ENCODE results near the gene DGUOK. TPM values are rescaled to one million over a fixed set of nuclear protein-coding genes. Genes with fewer than 3 reads are reported as not detected.

DGUOK gene
- total RNA-seq, 2 donors from 2014 or later: 55.0 to 56.3 TPM

DNA sequence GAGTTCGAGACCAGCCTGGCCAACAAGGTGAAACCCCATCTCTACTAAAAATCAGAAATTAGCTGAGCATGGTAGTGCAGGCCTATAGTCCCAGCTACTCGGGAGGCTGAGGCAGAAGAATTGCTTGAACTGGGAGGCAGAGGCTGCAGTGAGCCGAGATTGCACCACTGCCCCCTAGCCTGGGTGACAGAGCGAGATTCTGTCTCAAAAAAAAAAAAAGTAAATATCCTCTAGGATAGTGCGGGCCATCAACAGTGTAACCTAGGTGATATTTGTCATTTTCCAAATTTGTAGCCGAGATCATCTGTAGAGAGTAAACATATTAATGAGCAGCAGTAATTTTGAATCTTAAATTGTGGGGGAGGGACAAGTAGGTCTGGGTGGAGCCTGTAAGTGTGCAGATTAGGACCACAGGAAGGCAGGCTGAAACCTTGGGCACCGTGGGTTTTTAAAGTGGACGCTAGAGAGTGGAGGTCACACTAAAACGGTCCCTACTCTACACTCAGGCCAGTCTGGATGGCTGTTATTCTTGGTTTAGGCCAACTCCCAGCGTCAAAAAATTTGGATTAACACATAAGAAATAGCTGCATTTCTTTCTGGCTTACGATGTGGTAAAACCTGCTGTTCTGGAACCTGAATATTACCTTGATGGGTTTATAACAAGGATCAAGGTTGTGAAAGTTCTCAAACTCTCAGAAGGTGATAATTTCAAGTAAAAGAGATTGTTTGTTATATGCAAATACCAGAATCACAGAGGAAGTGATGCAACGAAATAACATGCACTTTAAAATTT is 35.3 kb downstream of the DGUOK start:
- H3K9ac ChIP-seq (ENCODE audit: low read depth in 2 of 2, low read length in 2 of 2): no peak overlapping the region
- no peak overlapping the region for H3K4me3 ChIP-seq
- intact Hi-C loops (cut with DNase I): no loop called here
- H3K36me3 ChIP-seq: no peaks in the 10 kb centered on the region
- TF ChIP-seq, protein P1, sequence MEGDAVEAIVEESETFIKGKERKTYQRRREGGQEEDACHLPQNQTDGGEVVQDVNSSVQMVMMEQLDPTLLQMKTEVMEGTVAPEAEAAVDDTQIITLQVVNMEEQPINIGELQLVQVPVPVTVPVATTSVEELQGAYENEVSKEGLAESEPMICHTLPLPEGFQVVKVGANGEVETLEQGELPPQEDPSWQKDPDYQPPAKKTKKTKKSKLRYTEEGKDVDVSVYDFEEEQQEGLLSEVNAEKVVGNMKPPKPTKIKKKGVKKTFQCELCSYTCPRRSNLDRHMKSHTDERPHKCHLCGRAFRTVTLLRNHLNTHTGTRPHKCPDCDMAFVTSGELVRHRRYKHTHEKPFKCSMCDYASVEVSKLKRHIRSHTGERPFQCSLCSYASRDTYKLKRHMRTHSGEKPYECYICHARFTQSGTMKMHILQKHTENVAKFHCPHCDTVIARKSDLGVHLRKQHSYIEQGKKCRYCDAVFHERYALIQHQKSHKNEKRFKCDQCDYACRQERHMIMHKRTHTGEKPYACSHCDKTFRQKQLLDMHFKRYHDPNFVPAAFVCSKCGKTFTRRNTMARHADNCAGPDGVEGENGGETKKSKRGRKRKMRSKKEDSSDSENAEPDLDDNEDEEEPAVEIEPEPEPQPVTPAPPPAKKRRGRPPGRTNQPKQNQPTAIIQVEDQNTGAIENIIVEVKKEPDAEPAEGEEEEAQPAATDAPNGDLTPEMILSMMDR (IDR thresholded peaks at IDR 0.05): no peak
- H3K27ac ChIP-seq: no peak overlapping the region
- H3K9me3 ChIP-seq: no peaks in the 10 kb centered on the region
- no peak for DNase-seq
- H3K4me1 ChIP-seq: no peaks in the 10 kb centered on the region
- H3K27me3 ChIP-seq: no peaks in the 10 kb centered on the region

DNA sequence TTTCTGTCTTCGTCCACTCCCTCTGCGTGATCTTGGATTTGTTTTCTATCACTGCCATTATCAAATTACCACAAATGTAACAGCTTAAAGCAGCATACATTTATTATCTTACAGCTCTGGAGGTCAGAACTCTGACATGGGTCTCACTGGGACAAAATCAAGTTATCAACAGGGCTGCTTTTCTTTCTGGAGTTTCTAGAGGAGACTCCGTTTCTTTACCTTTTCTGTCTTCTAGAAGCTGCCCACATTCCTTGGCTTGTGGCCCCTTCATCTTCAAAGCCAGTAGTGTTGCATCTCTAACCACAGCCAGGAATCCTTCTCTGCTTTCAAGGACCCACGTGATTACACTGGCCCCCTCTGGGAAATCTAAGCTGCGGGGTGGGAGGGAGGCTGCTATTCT is 36.1 kb downstream of the DGUOK start:
- Histone ChIP-seq H3K36me3 (no peaks in the 10 kb centered on the region), H3K9me3 (no peaks in the 10 kb centered on the region), H3K9ac (ENCODE audit: low read depth in 2 of 2, low read length in 2 of 2) (no peak overlapping the region), H3K4me3 (no peak overlapping the region), H3K27me3 (no peaks in the 10 kb centered on the region), H3K27ac (no peak overlapping the region), H3K4me1 (no peaks in the 10 kb centered on the region)
- DNase-seq: no peak
- TF ChIP-seq, protein P1 (IDR thresholded peaks at IDR 0.05): no peak
- intact Hi-C loops (cut with DNase I): no loop called here

DNA sequence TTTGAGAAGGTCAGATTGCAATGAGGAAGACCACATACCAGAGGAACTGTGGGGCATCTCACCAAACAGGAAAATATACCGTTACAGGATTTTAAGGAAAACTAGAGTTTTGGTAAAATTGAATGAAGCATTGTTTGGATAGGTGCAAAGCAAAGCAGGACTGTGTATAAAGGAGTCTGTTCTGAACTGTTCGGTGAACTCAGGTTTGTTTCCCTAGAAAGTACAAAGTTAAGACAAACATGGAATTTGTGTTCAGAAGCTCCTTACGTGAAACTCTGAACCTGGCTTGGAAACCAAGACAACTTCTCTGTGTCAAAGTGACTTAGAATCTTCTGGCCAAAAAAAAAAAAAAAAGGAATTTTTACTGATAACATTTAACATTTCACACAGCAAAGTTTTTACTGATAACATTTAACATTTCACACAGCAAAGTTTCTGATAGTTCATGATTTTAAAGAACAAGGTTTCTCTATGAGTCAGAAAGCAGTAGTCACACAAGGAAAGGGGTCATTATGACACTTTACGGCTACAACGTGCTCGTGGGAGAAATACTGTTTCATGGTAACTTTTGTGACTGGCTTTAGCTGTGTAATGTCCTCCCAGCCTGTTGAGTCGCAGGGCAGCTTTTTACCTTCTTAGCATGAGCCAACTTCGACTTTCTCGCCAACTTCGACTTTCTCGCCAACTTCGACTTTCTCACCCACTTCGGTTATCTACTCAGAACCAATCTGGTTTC is 36.9 kb downstream of the DGUOK start:
- Histone ChIP-seq H3K36me3 (no peaks in the 10 kb centered on the region), H3K27me3 (no peaks in the 10 kb centered on the region), H3K9me3 (no peaks in the 10 kb centered on the region), H3K27ac (no peak overlapping the region), H3K4me3 (no peak overlapping the region), H3K4me1 (no peaks in the 10 kb centered on the region), H3K9ac (ENCODE audit: low read depth in 2 of 2, low read length in 2 of 2) (no peak overlapping the region)
- DNase-seq: no peak
- intact Hi-C loops (cut with DNase I): no loop called here
- TF ChIP-seq, protein P1 (IDR thresholded peaks at IDR 0.05): no peak

DNA sequence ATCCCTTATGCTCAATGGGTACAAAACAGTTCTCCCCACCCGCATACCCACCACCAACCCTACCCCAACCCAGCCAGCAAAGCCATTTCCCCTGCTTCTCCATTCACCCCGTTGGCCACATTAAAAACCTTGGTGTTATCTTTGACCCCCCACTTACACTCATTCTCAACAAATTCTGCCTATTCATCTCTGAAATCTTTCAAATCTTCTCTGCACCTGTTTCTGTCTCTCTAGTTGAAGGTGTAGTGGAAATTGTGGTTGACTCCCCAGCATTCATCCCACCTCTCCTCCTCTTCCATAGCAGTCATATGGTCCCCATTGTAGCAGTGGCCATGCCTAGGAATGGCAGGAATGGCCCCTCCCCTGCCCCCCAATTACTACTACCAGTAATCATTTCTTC is 37.5 kb downstream of the DGUOK start:
- no peaks in the 10 kb centered on the region for H3K9me3 ChIP-seq
- intact Hi-C loops (cut with DNase I): no loop called here
- H3K9ac ChIP-seq (ENCODE audit: low read depth in 2 of 2, low read length in 2 of 2): no peak overlapping the region
- TF ChIP-seq, protein P1 (IDR thresholded peaks at IDR 0.05): no peak
- H3K27me3 ChIP-seq: no peaks in the 10 kb centered on the region
- H3K27ac ChIP-seq: no peak overlapping the region
- no peaks in the 10 kb centered on the region for H3K4me1 ChIP-seq
- DNase-seq: no peak
- H3K36me3 ChIP-seq: no peaks in the 10 kb centered on the region
- H3K4me3 ChIP-seq: no peak overlapping the region

DNA sequence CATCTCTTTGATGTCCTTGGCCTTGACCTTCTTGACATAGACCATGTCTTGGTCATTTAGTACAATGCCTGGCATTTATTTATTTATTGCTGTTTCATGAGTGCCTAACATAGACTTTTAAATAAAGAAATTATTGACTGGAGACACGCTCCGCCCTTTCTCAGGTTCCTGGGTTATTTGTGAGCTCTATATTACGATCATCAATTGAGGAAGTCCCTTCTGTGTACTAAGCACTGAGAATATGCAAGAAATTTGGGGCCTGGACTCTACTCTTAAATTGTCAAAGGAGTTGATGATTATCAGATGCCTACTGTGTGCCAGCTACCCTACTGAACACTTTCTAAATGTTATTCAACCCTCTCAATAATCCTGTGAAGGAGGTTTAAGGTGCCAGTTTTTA is 38.4 kb downstream of the DGUOK start:
- no peaks in the 10 kb centered on the region for H3K27me3 ChIP-seq
- TF ChIP-seq, protein P1 (IDR thresholded peaks at IDR 0.05): no peak
- H3K9ac ChIP-seq (ENCODE audit: low read depth in 2 of 2, low read length in 2 of 2): no peak overlapping the region

More for the DNA sequence above, 38.4 kb downstream of the DGUOK start:
- H3K9me3 ChIP-seq: no peaks in the 10 kb centered on the region
- no peak overlapping the region for H3K4me3 ChIP-seq
- no peak overlapping the region for H3K27ac ChIP-seq
- H3K36me3 ChIP-seq: no peaks in the 10 kb centered on the region
- no peaks in the 10 kb centered on the region for H3K4me1 ChIP-seq
- intact Hi-C loops (cut with DNase I): no loop called here
- no peak for DNase-seq
